ENCODE results near the gene RASSF1. TPM values are rescaled to one million over a fixed set of nuclear protein-coding genes. Genes with fewer than 3 reads are reported as not detected.

Gene RASSF1
- total and polyA plus RNA-seq, 2 of the 13 experiments (the other 11 are each of a cell fraction or from before 2014, with no cell fraction given) = 10.2 to 27.5 TPM

- TF ChIP-seq, protein P1, sequence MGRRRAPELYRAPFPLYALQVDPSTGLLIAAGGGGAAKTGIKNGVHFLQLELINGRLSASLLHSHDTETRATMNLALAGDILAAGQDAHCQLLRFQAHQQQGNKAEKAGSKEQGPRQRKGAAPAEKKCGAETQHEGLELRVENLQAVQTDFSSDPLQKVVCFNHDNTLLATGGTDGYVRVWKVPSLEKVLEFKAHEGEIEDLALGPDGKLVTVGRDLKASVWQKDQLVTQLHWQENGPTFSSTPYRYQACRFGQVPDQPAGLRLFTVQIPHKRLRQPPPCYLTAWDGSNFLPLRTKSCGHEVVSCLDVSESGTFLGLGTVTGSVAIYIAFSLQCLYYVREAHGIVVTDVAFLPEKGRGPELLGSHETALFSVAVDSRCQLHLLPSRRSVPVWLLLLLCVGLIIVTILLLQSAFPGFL (CRISPR knock-in tag; IDR thresholded peaks at IDR 0.05) = no peak
- TF ChIP-seq MAX (IDR thresholded peaks at IDR 0.05) (peak; percentile 66), REST (IDR thresholded peaks at IDR 0.05; ENCODE audit: borderline replicate concordance in 1 of 2, low read depth in 1 of 2, low read length in 2 of 2) (peak in 1 of 2 experiments; percentile 50; a peak in 1 of 4 replicates), RAD21 (CRISPR knock-in tag; IDR thresholded peaks at IDR 0.05) (peak; percentile 39; the same call in 1 of the 2 replicates), ZSCAN29 (CRISPR knock-in tag; conservative IDR thresholded peaks at IDR 0.05) (no peak), ZNF562 (CRISPR knock-in tag; IDR thresholded peaks at IDR 0.05; ENCODE audit: borderline replicate concordance) (no peak), ZSCAN31 (CRISPR knock-in tag; IDR thresholded peaks at IDR 0.05; ENCODE audit: low read depth) (0 out of 2 replicates have a peak, but pooled peaks have one; percentile 49), GLI4 (CRISPR knock-in tag; IDR thresholded peaks at IDR 0.05; ENCODE audit: borderline replicate concordance) (0 out of 2 replicates have a peak, but pooled peaks have one; percentile 62), ZFP37 (CRISPR knock-in tag; IDR thresholded peaks at IDR 0.05; ENCODE audit: borderline replicate concordance) (no peak), ZNF24 (IDR thresholded peaks at IDR 0.05) (no peak), TCF7L2 (IDR thresholded peaks at IDR 0.05; ENCODE audit: low read depth, low read length) (no peak), SP1 (IDR thresholded peaks at IDR 0.05) (no peak), SP1 (CRISPR knock-in tag; IDR thresholded peaks at IDR 0.05) (no peak), ZNF83 (CRISPR knock-in tag; IDR thresholded peaks at IDR 0.05; ENCODE audit: borderline replicate concordance) (no peak), NCOA1 (CRISPR knock-in tag; IDR thresholded peaks at IDR 0.05) (no peak), CREM (IDR thresholded peaks at IDR 0.05) (peak; percentile 74), CREM (CRISPR knock-in tag; IDR thresholded peaks at IDR 0.05) (no peak)
- TF ChIP-seq, protein P2, sequence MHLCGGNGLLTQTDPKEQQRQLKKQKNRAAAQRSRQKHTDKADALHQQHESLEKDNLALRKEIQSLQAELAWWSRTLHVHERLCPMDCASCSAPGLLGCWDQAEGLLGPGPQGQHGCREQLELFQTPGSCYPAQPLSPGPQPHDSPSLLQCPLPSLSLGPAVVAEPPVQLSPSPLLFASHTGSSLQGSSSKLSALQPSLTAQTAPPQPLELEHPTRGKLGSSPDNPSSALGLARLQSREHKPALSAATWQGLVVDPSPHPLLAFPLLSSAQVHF (CRISPR knock-in tag; IDR thresholded peaks at IDR 0.05) = no peak
- TF ChIP-seq, protein P3, sequence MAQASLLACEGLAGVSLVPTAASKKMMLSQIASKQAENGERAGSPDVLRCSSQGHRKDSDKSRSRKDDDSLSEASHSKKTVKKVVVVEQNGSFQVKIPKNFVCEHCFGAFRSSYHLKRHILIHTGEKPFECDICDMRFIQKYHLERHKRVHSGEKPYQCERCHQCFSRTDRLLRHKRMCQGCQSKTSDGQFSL (CRISPR knock-in tag; IDR thresholded peaks at IDR 0.05) = no peak
- TF ChIP-seq, protein P4, sequence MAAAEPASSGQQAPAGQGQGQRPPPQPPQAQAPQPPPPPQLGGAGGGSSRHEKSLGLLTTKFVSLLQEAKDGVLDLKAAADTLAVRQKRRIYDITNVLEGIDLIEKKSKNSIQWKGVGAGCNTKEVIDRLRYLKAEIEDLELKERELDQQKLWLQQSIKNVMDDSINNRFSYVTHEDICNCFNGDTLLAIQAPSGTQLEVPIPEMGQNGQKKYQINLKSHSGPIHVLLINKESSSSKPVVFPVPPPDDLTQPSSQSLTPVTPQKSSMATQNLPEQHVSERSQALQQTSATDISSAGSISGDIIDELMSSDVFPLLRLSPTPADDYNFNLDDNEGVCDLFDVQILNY (CRISPR knock-in tag; conservative IDR thresholded peaks at IDR 0.05) = no peak
- TF ChIP-seq, protein P5, sequence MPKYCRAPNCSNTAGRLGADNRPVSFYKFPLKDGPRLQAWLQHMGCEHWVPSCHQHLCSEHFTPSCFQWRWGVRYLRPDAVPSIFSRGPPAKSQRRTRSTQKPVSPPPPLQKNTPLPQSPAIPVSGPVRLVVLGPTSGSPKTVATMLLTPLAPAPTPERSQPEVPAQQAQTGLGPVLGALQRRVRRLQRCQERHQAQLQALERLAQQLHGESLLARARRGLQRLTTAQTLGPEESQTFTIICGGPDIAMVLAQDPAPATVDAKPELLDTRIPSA (CRISPR knock-in tag; IDR thresholded peaks at IDR 0.05; ENCODE audit: borderline replicate concordance) = no peak
- TF ChIP-seq, protein P6, sequence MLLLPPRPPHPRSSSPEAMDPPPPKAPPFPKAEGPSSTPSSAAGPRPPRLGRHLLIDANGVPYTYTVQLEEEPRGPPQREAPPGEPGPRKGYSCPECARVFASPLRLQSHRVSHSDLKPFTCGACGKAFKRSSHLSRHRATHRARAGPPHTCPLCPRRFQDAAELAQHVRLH (CRISPR knock-in tag; IDR thresholded peaks at IDR 0.05; ENCODE audit: borderline replicate concordance, low read depth) = 0 out of 2 replicates have a peak, but pooled peaks have one; percentile 35
Observed at GRCh38 chr3:50327943-50328691, 12.5 kb downstream of the RASSF1 start, which contains the start of gene TUSC2 (continued).
